Adrenal gland (tissue), 5 donors: ENCODE results near the gene ADD1.

ENCODE experiments used
- POLR2A ChIP-seq, 2 donors: fragments of 450-650 bp; IDR thresholded peaks; one replicate each; pipeline ENCODE4 v1.6.1; 2017; ENCODE audit warnings: antibody characterized with exemption in 2 of 2, mild to moderate bottlenecking in 2 of 2, moderate library complexity in 1 of 2
- TF ChIP-seq, protein P1 (sequence below), 6 experiments: fragments of 450-650 bp in 4 of 6; fragments of 200-600 bp in 2 of 6; sonication (generic) in 1 of 6; IDR thresholded peaks; 1 replicate in 5 of 6; 2 replicates in 1 of 6; pipeline versions ENCODE4 v1.5.1 to v1.8.0; 2016 to 2021; ENCODE audit warnings: antibody characterized with exemption in 6 of 6, mild to moderate bottlenecking in 2 of 6, moderate library complexity in 1 of 6
- donor health status: DM: no; HTN: no; CAD: no.

DNA sequence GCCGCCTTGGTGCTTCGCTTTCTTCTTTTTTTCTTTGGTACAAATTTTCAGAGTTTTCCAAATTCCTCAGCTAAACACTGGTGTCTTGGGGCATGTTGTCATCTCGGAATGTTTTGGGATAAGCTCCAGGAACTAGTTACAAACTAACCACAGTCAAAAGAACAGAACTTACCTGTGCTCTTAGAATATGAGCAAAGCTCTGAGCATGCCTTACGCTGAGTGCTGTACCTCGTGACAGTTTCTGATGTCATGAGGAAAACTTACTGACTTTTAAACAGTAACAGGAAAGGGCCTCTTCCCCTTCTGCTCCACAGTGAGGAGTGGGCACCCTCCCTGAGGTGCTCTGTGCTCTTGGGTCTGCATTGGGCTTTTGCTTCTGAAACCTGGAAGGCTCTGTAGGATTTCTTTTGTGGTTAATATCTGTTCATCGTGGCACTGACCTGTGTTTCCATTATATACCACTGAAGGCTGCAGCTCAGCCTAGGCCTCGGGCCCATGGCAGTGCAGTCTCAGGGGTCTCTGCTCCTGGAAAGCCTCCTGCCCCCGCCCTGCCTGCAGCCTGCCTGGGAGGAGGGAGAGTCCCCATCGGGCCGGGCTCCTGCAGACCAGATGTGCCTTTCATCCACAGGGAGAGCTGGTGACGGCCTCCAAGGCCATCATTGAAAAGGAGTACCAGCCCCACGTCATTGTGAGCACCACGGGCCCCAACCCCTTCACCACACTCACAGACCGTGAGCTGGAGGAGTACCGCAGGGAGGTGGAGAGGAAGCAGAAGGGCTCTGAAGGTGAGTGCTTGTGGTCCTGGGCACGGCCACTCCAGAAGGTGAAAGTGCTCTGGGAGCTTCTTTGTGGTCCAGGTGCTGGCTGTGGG lies 70.8 kb downstream of the ADD1 start:
- TF ChIP-seq POLR2A (IDR thresholded peaks at IDR 0.05): no peak
- TF ChIP-seq, protein P1, sequence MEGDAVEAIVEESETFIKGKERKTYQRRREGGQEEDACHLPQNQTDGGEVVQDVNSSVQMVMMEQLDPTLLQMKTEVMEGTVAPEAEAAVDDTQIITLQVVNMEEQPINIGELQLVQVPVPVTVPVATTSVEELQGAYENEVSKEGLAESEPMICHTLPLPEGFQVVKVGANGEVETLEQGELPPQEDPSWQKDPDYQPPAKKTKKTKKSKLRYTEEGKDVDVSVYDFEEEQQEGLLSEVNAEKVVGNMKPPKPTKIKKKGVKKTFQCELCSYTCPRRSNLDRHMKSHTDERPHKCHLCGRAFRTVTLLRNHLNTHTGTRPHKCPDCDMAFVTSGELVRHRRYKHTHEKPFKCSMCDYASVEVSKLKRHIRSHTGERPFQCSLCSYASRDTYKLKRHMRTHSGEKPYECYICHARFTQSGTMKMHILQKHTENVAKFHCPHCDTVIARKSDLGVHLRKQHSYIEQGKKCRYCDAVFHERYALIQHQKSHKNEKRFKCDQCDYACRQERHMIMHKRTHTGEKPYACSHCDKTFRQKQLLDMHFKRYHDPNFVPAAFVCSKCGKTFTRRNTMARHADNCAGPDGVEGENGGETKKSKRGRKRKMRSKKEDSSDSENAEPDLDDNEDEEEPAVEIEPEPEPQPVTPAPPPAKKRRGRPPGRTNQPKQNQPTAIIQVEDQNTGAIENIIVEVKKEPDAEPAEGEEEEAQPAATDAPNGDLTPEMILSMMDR (IDR thresholded peaks at IDR 0.05): no peak
